Neuron (in vitro differentiated cells): ENCODE results near the gene SHISA6.
"Not testable (repeated sequence)": the region's sequence is repeated elsewhere in the genome, so short reads cannot be mapped to it uniquely, and the experiment has no call there.

Experiments used
- H2AFZ ChIP-seq: one replicate; pipeline ENCODE4 v1.6.1; 2013; ENCODE audit warnings: low read depth, mild to moderate bottlenecking, inconsistent platforms, low read length, moderate library complexity
- H3K27me3 ChIP-seq: one replicate; pipeline ENCODE4 v1.6.1; 2013; ENCODE audit warnings: low read length; ENCODE audit not compliant: insufficient read depth
- H3K36me3 ChIP-seq: one replicate; pipeline ENCODE4 v1.6.1; 2013; ENCODE audit warnings: low read length; ENCODE audit not compliant: insufficient read depth
- H3K4me1 ChIP-seq: one replicate; pipeline ENCODE4 v1.6.1; 2013; ENCODE audit warnings: low read length; ENCODE audit not compliant: insufficient read depth
- H3K4me3 ChIP-seq: 2 replicates; pipeline ENCODE4 v1.5.1; 2013; ENCODE audit warnings: mild to moderate bottlenecking, low read length, moderate library complexity
- H3K9me3 ChIP-seq: one replicate; pipeline ENCODE4 v1.6.1; 2013; ENCODE audit warnings: low read length

SHISA6 gene

GRCh38 chr17:11298401-11298800, 57.4 kb downstream of the SHISA6 start:
- H3K27me3 ChIP-seq, result no peaks in the 10 kb centered on the region
- no peak overlapping the region for H2AFZ ChIP-seq
- H3K9me3 ChIP-seq, result no peaks in the 10 kb centered on the region
- H3K36me3 ChIP-seq, result no peaks in the 10 kb centered on the region
- H3K4me3 ChIP-seq, result no peak overlapping the region
- no peaks in the 10 kb centered on the region for H3K4me1 ChIP-seq

DNA sequence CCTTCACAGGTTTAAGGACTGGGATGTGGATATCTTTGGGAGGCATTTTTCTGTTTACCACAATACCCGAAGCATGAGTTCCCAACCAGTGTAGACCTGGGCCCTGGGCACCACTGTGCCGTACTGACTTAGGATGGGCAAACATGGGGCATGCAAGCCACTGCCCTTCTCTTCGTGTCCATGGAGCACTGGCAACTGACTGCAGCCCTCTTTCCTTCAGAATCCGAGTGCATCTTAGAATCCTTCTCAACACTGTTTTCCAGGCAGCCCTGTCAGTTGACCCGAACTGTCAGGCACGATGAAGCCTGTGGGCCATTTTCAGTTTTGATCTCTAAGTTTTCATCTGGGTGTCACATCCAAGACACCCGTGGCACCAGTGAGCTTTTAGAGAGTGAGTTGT, 59.2 kb downstream of the SHISA6 start:
- H3K4me1 ChIP-seq, result no peaks in the 10 kb centered on the region
- H3K4me3 ChIP-seq, result no peak overlapping the region
- H3K9me3 ChIP-seq, result no peaks in the 10 kb centered on the region
- no peaks in the 10 kb centered on the region for H3K27me3 ChIP-seq
- H3K36me3 ChIP-seq, result no peaks in the 10 kb centered on the region
- no peak overlapping the region for H2AFZ ChIP-seq

GRCh38 chr17:11300738-11301137, 59.7 kb downstream of the SHISA6 start:
- Histone ChIP-seq H2AFZ (no peak overlapping the region), H3K27me3 (no peaks in the 10 kb centered on the region), H3K36me3 (no peaks in the 10 kb centered on the region), H3K4me3 (no peak overlapping the region), H3K9me3 (no peaks in the 10 kb centered on the region), H3K4me1 (no peaks in the 10 kb centered on the region)

GRCh38 chr17:11301874-11302273, 60.9 kb downstream of the SHISA6 start:
- H3K36me3 ChIP-seq, H3K9me3 ChIP-seq, H3K4me1 ChIP-seq, H3K27me3 ChIP-seq, H2AFZ ChIP-seq, H3K4me3 ChIP-seq: not testable (repeated sequence)

DNA sequence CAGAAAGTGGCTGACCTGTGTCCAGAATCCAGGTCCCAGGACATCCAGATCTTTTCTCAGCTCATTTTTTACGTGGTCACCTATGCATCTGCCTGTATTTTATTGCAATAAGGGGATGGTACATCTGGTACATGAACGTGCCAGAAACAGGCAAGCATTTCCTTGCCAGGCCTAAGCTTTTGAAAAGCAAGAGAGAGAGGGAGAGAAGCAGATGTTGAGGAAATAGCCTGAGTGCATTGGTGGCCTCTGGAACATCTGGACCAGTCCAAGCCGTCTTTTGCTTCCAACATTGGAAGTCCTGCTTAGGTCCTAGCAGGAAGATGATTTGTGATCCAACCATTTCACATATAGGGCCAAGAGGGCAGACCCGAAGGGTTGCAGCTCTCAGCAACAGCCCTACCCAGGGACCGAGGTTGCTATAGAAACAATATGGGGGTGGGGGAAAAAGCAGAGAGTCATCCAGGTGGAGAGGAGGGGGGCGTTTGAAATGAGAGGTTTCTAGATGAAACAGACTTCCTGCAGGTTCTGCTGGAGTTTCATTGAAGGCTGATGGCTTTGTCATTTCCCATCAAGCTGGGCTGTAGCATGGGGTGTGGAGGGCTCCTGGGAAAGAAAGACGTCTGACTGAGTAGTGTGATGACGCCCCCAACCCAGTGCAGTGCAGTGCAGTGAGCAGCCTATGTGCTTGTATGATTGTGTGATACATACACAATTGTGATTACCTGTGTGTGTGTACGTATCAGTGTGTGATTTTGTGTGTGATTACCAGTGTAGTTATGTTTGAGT, 61.6 kb downstream of the SHISA6 start:
- Histone ChIP-seq H3K4me3 (no peak overlapping the region), H2AFZ (no peak overlapping the region), H3K4me1 (no peaks in the 10 kb centered on the region), H3K9me3 (no peaks in the 10 kb centered on the region), H3K27me3 (no peaks in the 10 kb centered on the region), H3K36me3 (no peaks in the 10 kb centered on the region)

GRCh38 chr17:11303773-11304394, 62.9 kb downstream of the SHISA6 start:
- no peak overlapping the region for H2AFZ ChIP-seq
- no peak overlapping the region for H3K4me3 ChIP-seq
- H3K4me1 ChIP-seq, result no peaks in the 10 kb centered on the region
- H3K9me3 ChIP-seq, result no peaks in the 10 kb centered on the region
- H3K36me3 ChIP-seq, result no peaks in the 10 kb centered on the region
- H3K27me3 ChIP-seq, result no peaks in the 10 kb centered on the region

- Histone ChIP-seq H3K27me3 (no peaks in the 10 kb centered on the region), H3K9me3 (no peaks in the 10 kb centered on the region), H2AFZ (no peak overlapping the region), H3K4me1 (no peaks in the 10 kb centered on the region), H3K4me3 (no peak overlapping the region), H3K36me3 (no peaks in the 10 kb centered on the region)
Measured at GRCh38 chr17:11304568-11304967, 63.6 kb downstream of the SHISA6 start.

DNA sequence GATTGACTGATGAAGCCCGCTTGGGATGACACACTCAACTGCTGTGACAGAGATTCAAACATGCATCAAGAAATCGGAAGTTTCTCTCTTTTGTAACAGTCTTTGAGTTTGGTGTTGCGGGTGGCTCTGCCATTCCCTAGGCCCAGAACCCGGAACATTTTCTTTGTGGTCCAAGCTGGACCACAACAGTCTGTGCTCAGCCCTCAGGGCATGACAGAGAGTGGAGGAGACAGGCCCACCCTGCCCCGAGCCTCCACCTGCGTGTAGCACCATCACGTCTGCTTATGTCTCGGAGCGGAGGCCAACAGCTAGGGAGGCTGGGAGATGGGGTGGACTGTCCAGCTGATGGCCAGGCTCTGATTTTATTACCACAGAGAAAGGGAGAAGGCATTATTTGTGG, 64.5 kb downstream of the SHISA6 start:
- Histone ChIP-seq H3K36me3 (no peaks in the 10 kb centered on the region), H3K9me3 (no peaks in the 10 kb centered on the region), H3K4me3 (no peak overlapping the region), H3K4me1 (no peaks in the 10 kb centered on the region), H2AFZ (no peak overlapping the region), H3K27me3 (no peaks in the 10 kb centered on the region)

- Histone ChIP-seq H3K36me3 (no peaks in the 10 kb centered on the region), H2AFZ (no peak overlapping the region), H3K4me1 (no peaks in the 10 kb centered on the region), H3K27me3 (no peaks in the 10 kb centered on the region), H3K4me3 (no peak overlapping the region), H3K9me3 (no peaks in the 10 kb centered on the region)
Measured at GRCh38 chr17:11308531-11308930, 67.5 kb downstream of the SHISA6 start.

DNA sequence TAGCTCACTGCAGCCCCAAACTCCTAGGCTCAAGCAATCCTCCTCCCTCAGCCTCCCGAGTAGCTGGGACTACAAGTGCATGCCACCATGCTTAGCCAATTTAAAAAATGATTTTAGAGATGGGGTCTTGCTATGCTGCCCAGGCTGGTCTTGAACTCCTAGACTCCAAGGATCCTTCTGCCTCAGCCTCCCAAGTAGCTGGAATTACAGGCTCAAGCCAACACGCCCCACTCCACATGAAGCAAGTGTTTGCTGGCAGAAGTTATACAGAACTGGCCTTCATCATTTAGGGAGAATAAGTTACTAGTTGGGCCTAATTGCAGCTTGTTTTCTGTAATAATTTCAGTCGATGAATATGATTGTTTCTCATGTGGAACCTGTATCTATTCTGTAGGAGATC, 68.0 kb downstream of the SHISA6 start:
- no peaks in the 10 kb centered on the region for H3K4me1 ChIP-seq
- H3K36me3 ChIP-seq, result no peaks in the 10 kb centered on the region
- no peaks in the 10 kb centered on the region for H3K9me3 ChIP-seq
- no peaks in the 10 kb centered on the region for H3K27me3 ChIP-seq
- no peak overlapping the region for H3K4me3 ChIP-seq
- H2AFZ ChIP-seq, result no peak overlapping the region

GRCh38 chr17:11309850-11310249, 68.8 kb downstream of the SHISA6 start:
- Histone ChIP-seq H3K4me3 (no peak overlapping the region), H3K27me3 (no peaks in the 10 kb centered on the region), H3K36me3 (no peaks in the 10 kb centered on the region), H3K9me3 (no peaks in the 10 kb centered on the region), H3K4me1 (no peaks in the 10 kb centered on the region), H2AFZ (no peak overlapping the region)

DNA sequence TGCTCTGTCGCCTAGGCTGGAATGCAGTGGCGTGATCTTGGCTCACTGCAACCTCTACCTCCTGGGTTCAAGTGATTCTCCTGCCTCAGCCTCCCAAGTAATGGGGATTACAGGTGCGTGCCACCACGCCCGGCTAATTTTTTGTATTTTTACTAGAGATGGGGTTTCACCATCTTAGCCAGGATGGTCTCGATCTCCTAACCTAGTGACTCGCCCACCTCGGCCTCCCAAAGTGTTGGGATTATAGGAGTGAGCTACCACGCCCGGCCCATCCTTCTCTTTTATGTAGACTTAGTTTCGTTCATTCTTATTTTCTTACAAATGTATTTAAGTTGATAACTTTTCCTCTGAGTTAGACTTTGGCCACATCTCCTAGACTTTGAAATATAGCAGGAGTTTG, 75.4 kb downstream of the SHISA6 start:
- not testable (repeated sequence) for H3K36me3 ChIP-seq, H3K9me3 ChIP-seq, H2AFZ ChIP-seq, H3K4me1 ChIP-seq, H3K4me3 ChIP-seq, H3K27me3 ChIP-seq

DNA sequence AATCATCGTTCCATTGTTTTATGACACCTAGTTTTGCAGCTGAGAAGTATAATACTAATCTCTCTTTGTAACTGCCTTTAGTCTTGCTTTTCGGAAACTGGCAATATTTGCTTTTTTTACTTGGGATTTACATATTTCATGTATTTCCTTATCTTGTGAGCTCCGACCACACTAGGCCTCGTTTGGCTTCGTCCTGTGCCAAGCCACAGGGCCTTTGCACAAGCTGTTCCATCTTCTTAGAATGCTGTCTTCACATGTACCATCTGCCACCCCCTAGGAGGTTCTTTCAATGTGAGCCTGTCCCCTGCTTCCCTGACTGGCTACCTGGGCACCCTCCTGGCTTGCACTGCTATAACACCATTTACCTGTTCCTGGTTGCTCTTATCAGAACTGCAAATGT, 77.2 kb downstream of the SHISA6 start:
- Histone ChIP-seq H3K4me1 (no peaks in the 10 kb centered on the region), H3K36me3 (no peaks in the 10 kb centered on the region), H2AFZ (no peak overlapping the region), H3K9me3 (no peaks in the 10 kb centered on the region), H3K27me3 (no peaks in the 10 kb centered on the region), H3K4me3 (no peak overlapping the region)

DNA sequence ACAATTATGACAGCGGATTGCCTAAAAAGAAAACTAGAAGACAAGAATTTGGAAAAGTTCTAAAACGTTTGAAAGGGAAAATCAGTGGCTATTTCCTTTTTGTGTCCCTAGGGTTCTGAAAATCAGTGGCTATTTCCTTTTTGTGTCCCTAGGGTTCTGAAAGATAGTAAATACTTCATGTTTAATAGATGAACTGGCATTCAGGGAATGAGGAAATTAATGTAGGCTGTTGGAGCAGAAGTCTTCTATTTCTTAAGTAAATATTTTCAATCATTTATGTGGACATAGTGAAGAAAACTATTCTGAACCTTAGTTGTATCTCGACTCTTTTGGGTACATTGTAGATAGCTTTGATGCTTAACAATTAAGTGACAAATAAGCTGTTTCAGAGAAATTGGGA, 78.9 kb downstream of the SHISA6 start:
- Histone ChIP-seq H3K4me1 (no peaks in the 10 kb centered on the region), H3K27me3 (no peaks in the 10 kb centered on the region), H3K36me3 (no peaks in the 10 kb centered on the region), H2AFZ (no peak overlapping the region), H3K4me3 (no peak overlapping the region), H3K9me3 (no peaks in the 10 kb centered on the region)
